Chondrocyte (in vitro differentiated cells): ENCODE data around the gene PLAC8L1. TPM values are rescaled to one million over a fixed set of nuclear protein-coding genes. Genes with fewer than 3 reads are reported as not detected.
"Not testable (repeated sequence)": the region's sequence is repeated elsewhere in the genome, so short reads cannot be mapped to it uniquely, and the experiment has no call there.

Source experiments
- DNase-seq: peaks from one replicate; pipeline ENCODE4 v3.0.0; 2021; ENCODE audit warnings: mixed read lengths, low spot score
- H3K27ac Mint-ChIP-seq: one replicate; pipeline ENCODE4 v1.8.0; 2021; ENCODE audit warnings: mild to moderate bottlenecking, moderate library complexity, mixed read lengths; ENCODE audit not compliant: unreplicated experiment
- H3K27me3 Mint-ChIP-seq: 2 replicates; pipeline ENCODE4 v1.8.0; 2021; ENCODE audit warnings: low read depth, mixed read lengths
- H3K36me3 Mint-ChIP-seq: 2 replicates; pipeline ENCODE4 v1.8.0; 2021; ENCODE audit warnings: low read depth, mixed read lengths
- H3K4me1 Mint-ChIP-seq: 2 replicates; pipeline ENCODE4 v1.8.0; 2021; ENCODE audit warnings: low read depth, mild to moderate bottlenecking, mixed read lengths
- H3K4me3 Mint-ChIP-seq: one replicate; pipeline ENCODE4 v1.8.0; 2021; ENCODE audit warnings: mild to moderate bottlenecking, moderate library complexity, mixed read lengths; ENCODE audit not compliant: unreplicated experiment
- H3K9me3 Mint-ChIP-seq: 2 replicates; pipeline ENCODE4 v1.8.0; 2021; ENCODE audit warnings: low read depth, mixed read lengths
- total RNA-seq: library from RNA; stranded (reverse); gene quantifications from 3 replicates; pipeline ENCODE4 v1.2.1, GENCODE V29; 2021
- TF ChIP-seq, protein P1 (sequence below): fragments of 200-600 bp; sonication (generic); IDR thresholded peaks from 2 replicates; pipeline ENCODE4 v1.5.0; 2021; ENCODE audit warnings: antibody characterized with exemption, mild to moderate bottlenecking, moderate library complexity

Gene PLAC8L1
- total RNA-seq, 1 donor from 2014 or later, result 0.97 TPM

DNA sequence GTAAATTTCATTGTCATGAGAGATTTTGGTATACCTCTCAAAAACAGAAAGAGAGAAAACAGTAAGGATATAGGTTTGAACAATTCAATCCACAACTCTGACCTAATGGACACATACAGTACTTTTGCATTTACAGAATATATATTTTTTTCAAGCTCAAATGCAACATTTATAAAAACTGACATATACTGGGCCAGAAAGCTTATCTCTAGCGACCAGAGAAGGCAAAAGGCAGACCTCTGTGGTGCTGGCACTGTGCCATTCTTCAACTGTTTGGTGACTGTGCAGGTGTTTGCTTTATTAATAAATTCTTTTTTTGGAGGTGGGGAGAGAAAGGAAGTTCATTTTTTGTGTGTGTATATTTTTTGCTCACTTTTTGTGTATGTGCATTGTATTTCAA is 6.0 kb upstream of the PLAC8L1 start:
- Mint-ChIP-seq H3K4me3 (no peak overlapping the region), H3K27ac (no peak overlapping the region), H3K36me3 (peaks cover 14% of the 10 kb centered on the region), H3K27me3 (no peaks in the 10 kb centered on the region), H3K9me3 (no peaks in the 10 kb centered on the region), H3K4me1 (peaks cover 5% of the 10 kb centered on the region)
- TF ChIP-seq, protein P1, sequence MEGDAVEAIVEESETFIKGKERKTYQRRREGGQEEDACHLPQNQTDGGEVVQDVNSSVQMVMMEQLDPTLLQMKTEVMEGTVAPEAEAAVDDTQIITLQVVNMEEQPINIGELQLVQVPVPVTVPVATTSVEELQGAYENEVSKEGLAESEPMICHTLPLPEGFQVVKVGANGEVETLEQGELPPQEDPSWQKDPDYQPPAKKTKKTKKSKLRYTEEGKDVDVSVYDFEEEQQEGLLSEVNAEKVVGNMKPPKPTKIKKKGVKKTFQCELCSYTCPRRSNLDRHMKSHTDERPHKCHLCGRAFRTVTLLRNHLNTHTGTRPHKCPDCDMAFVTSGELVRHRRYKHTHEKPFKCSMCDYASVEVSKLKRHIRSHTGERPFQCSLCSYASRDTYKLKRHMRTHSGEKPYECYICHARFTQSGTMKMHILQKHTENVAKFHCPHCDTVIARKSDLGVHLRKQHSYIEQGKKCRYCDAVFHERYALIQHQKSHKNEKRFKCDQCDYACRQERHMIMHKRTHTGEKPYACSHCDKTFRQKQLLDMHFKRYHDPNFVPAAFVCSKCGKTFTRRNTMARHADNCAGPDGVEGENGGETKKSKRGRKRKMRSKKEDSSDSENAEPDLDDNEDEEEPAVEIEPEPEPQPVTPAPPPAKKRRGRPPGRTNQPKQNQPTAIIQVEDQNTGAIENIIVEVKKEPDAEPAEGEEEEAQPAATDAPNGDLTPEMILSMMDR, result no peak
- DNase-seq, result no peak

GRCh38 chr5:146109379-146109778 is 4.0 kb upstream of the PLAC8L1 start:
- Mint-ChIP-seq H3K9me3 (no peaks in the 10 kb centered on the region), H3K27ac (no peak overlapping the region), H3K4me3 (no peak overlapping the region), H3K27me3 (no peaks in the 10 kb centered on the region), H3K36me3 (peaks cover 13% of the 10 kb centered on the region), H3K4me1 (peaks cover 5% of the 10 kb centered on the region)
- TF ChIP-seq, protein P1, result no peak
- no peak for DNase-seq

DNA sequence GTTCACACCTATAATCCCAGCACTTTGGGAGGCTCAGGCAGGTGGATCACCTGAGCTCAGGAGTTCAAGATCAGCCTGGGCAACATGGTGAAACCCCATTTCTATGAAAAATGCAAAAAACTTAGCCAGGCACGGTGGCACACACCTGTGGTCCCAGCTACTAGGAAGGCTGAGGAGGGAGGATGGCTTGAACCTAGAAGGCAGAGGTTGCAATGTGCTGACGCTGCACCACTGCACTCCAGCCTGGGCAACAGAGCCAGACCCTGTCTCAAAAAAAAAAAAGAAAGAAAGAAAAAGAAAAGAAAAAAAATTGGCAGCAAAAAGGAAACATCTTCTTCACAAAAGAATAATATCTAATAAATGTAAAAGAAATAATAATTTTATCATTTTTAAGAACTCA is 3.5 kb upstream of the PLAC8L1 start:
- H3K27ac Mint-ChIP-seq, H3K9me3 Mint-ChIP-seq, DNase-seq, H3K4me1 Mint-ChIP-seq, H3K27me3 Mint-ChIP-seq, H3K4me3 Mint-ChIP-seq: not testable (repeated sequence)
- H3K36me3 Mint-ChIP-seq, result peaks cover 10% of the 10 kb centered on the region

GRCh38 chr5:146107901-146108300 is 2.5 kb upstream of the PLAC8L1 start:
- no peak overlapping the region for H3K4me3 Mint-ChIP-seq
- H3K9me3 Mint-ChIP-seq, result no peaks in the 10 kb centered on the region
- H3K36me3 Mint-ChIP-seq, result peaks cover 8% of the 10 kb centered on the region
- H3K27me3 Mint-ChIP-seq, result no peaks in the 10 kb centered on the region
- no peak overlapping the region for H3K27ac Mint-ChIP-seq
- DNase-seq, result no peak
- H3K4me1 Mint-ChIP-seq, result peaks cover 5% of the 10 kb centered on the region
- TF ChIP-seq, protein P1, result no peak

DNA sequence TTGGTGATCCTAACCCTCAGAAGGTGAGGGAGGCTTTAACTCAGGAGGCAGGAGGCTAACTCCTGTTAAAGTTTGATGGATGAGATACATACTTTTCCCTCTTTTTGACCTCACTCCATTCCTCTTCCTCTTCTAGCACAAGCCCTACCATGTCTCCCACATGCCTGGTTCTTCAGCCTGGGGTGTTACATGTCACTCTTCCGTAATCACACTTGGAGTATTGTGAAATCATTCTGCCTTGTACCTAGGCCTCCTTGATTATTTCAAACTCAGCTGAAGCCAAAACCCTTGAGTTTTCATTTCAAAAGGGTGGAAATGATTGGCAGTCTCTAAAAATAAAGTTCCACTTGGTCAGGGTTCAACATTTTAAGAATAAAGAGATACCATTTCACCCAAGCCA is 1.8 kb downstream of the PLAC8L1 start:
- H3K27me3 Mint-ChIP-seq, result no peaks in the 10 kb centered on the region
- no peaks in the 10 kb centered on the region for H3K9me3 Mint-ChIP-seq
- no peak for DNase-seq

GRCh38 chr5:146101646-146102045 is 3.7 kb downstream of the PLAC8L1 start:
- no peaks in the 10 kb centered on the region for H3K4me1 Mint-ChIP-seq
- TF ChIP-seq, protein P1, result no peak
- peaks cover 1% of the 10 kb centered on the region for H3K36me3 Mint-ChIP-seq
- no peak for DNase-seq
- no peak overlapping the region for H3K27ac Mint-ChIP-seq
- H3K9me3 Mint-ChIP-seq, result no peaks in the 10 kb centered on the region
- H3K4me3 Mint-ChIP-seq, result no peak overlapping the region
- H3K27me3 Mint-ChIP-seq, result no peaks in the 10 kb centered on the region

More for the DNA sequence above, 1.8 kb downstream of the PLAC8L1 start:
- H3K27ac Mint-ChIP-seq, result no peak overlapping the region
- no peaks in the 10 kb centered on the region for H3K36me3 Mint-ChIP-seq
- no peak overlapping the region for H3K4me3 Mint-ChIP-seq
- TF ChIP-seq, protein P1, result no peak
- peaks cover 5% of the 10 kb centered on the region for H3K4me1 Mint-ChIP-seq
